HG03175 (cell line): ENCODE data around the gene C16orf92.
"Not testable (repeated sequence)": the region's sequence is repeated elsewhere in the genome, so short reads cannot be mapped to it uniquely, and the experiment has no call there.

ENCODE experiments used
- ATAC-seq: cut with Tn5 transposase; IDR thresholded peaks from one replicate; pipeline ENCODE4 v1.9.1; 2021; ENCODE audit warnings: mild to moderate bottlenecking, moderate library complexity; ENCODE audit not compliant: unreplicated experiment

C16orf92 gene

DNA sequence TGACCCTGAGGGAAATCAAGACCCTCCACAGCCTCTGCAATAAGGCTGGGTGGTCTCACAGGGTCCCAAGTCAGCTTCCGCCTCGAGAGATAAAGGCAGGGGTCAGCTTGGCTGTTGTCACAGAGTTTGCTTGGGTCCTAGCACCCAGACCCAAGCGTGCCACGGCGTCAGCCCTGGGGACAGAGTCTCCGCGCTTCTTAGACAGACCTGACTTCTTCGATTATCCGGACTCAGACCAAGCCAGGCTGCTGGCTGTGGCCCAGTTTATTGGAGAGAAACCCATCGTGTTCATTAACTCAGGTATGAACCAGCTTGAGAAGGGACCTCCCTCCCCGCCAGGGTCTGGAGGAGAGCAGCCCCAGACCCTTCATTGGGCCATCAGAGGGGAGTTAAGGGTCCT is 588 bp downstream of the C16orf92 start:
- no peak for ATAC-seq

GRCh38 chr16:30024451-30024850 is 1.5 kb downstream of the C16orf92 start:
- no peak for ATAC-seq

- no peak for ATAC-seq
These were observed 2.2 kb downstream of the C16orf92 start for GRCh38 chr16:30025156-30025555.

GRCh38 chr16:30025574-30025973 is 2.6 kb downstream of the C16orf92 start:
- no peak for ATAC-seq

DNA sequence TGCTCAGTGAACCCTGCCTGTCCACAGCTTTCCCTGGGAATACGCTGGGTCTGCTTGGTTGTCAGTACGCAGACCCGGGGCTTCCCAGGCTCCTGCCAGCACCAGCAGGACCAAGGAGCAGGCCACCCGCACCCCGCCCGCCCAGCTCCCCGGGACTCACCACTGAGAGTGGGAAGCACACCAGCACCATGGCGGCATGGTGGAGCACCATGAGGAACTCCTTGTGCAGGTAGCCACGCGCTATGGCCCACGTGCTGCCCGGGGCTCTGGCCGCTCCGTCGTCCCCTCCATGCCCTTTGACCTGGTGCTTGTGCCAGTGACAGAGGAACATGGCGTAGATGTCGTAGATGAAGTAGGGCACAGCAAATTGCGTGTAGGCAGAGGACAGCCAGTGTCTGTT is 3.5 kb downstream of the C16orf92 start:
- ATAC-seq: no peak

GRCh38 chr16:30027588-30028437 is 4.8 kb downstream of the C16orf92 start:
- no peak for ATAC-seq

GRCh38 chr16:30028438-30029076 is 5.6 kb downstream of the C16orf92 start:
- no peak for ATAC-seq

GRCh38 chr16:30030011-30030685 is 7.2 kb downstream of the C16orf92 start:
- no peak for ATAC-seq

DNA sequence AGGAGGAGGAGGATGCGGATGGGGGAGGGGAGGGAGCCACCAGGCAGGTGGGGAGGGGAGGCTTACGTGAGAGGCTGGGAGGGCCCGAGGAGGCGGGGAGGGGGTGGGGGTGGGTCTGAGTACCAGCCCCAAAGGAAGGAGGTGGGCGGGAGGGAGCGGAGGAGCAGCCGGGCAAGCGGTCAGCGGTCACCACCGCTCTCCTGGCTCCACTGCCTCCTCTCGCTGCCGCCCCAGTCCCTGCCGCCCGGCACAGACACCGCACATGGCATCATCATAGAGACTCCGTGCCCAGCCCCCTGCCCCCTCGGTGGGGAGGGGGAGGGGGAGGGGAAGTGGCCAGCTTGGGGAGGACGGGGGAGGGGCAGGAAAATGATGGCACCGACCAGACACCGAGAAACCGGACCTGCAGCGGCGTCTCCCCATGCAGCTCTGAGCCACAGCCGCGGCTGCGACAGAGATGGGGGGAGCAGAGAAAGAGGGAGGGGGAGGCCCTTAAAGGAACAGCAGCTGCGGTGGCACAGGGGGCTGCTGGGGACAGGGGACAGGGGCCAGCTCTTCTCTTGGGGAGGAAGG is 7.9 kb downstream of the C16orf92 start, which contains the start of gene TLCD3B:
TLCD3B (minus strand) TSS at position 431 of the 573 bp plus-strand sequence. CDS start 744 bp downstream, outside the sequence.
- ATAC-seq: no peak

DNA sequence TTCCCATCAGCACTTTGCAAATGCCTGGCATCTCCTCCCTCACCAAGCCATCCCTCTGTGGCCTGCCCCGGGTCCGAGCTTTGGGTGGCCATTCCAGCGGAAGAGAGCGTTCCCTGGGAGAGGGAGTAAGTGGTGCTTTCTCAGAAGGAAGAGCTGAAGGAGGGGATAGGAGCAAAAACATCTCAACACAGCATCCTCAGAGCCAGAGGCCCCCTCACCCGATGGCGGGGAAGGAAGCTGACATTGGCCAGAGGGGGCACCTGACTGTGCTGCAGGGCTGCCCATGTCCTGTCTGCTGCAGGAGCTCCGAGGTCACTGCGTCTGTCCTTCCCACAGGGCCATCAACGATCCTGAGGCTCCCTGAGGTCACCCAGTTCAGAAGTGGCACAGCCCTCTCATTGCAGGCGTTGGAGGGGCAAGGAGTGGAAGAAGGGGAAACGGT is 8.5 kb downstream of the C16orf92 start:
- ATAC-seq: no peak

- no peak for ATAC-seq
These were observed 9.3 kb downstream of the C16orf92 start for GRCh38 chr16:30032083-30032819.

- no peak for ATAC-seq
These were observed 10.3 kb downstream of the C16orf92 start for GRCh38 chr16:30033270-30033669.

DNA sequence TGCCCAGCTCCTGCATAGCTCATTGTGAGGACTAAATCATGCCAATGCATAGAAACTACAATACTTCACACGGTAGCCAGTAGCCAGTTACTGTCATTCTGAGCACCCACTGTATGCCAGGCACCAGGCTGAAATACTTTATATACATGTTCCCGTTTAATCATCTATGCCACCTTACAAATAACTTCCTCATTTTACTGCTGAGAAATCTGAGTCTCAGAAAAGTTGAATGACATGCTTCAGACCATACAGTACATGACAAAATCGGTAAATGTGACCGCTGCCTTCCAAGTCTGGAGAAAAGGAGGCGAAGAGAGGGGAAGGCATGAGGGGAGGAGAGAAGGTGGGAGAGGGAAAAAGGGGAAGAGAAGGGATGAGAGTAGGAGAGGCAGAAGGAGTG is 17.2 kb downstream of the C16orf92 start:
- ATAC-seq: no peak

- ATAC-seq: not testable (repeated sequence)
These were observed 17.7 kb downstream of the C16orf92 start for GRCh38 chr16:30040690-30041089.

GRCh38 chr16:30041841-30042240 is 18.8 kb downstream of the C16orf92 start:
- ATAC-seq: no peak

DNA sequence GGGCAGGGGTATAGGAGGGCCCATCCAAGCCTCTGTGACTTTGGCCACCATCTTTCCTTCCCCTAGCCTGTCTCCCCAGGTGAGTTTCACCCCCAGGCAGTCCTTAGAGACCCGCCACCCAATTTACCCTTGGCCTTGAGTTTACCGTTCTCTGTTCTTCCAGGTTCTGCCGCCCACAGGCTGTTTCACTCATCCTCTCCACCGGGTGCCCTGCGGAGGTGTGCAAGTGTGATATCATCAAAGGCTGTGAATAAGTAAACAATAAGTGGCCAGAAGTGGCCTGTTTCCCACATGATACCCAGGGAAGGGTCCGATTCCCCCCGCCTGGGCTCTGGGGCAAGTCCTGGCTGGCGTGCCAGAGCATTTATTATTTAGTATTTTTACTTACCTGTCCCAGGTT is 23.2 kb downstream of the C16orf92 start:
- no peak for ATAC-seq

DNA sequence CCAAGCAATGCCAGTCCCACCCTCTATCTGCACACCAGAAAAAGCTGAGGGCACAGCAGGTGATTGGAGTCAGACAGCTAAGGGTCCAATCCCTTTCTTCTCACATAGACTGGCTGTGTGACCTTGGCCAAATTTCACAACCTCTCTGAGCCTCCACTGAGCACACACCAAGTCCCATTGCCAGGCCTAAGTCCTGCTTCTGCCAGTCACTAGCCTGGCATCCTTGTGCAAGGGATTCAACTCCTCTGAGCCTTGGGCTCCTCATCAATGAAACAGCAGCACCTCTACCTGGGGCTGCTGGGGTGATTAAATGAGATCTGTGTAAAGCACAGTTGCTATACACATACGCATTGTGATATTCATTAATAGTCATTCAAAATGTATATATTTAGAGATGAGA is 23.6 kb downstream of the C16orf92 start:
- ATAC-seq: no peak

DNA sequence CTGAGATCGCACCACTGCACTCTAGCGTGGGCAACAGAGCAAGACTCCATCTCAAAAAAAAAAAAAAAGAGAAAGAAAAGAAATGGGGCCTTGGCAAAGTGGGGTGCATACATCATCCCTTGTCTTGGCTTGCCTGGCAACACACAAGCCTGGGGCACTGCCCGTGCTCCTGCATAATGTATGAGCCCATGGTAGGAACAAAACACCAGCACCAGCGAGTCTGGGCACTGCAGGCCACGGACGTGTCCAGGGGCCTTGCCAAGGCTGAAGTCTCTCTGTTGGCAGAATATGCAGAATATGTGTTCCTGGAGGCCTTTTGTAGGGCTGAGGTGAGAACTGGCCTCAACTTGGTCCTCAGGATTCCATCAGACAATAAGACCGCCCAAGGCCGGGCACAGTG is 26.9 kb downstream of the C16orf92 start:
- no peak for ATAC-seq

DNA sequence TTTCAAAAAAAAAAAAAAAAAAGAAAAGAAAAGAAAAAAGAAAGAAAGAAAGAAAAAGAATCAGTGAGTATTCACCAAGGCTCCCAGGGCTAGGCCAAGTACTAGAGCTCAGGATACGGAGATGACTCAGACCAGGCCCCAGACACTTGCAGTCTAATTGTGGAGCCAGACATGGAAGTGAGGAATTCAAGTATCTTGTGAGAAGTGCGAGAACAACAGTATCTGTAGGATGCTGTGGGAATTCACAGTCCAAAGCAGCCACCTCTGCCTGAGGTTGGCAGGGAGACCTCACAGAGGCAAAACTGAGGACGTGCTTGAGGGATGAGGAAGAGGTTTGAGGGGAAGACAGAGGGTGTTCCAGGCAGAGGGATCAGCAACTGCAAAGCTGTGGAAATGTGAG is 28.5 kb downstream of the C16orf92 start:
- no peak for ATAC-seq

DNA sequence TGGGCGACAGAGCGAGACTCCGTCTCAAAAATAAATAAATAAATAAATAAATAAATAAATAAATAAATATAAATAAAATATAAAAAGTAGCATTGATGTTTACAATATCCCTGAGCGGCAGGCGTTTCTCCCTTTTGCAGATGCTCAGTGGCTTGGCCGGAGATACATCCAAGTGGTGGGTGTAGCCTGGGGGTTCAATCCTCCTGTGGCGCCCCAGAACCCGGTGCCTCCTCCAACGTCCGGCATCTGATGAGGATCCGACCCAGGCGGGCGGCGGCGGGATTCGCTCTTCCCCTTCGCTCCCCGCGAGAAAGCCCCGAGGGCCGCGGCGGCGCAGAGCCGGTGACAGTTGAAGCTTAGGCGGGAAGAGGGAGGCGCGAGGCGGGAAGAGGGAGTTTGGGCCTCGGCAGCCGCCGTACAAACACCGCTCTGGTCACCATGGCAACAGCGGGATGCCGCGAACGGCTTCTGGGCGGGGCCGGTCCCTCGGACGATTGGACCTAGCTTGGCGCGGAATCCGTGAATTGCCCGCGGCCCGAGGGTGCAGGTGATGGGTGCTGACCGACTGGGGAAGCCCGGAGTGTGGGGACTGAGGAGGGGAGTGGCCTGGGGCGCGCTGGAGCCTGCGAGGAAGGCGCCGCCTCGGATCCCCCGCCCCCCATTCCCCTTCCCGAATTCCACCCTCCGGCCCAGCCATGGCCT is 29.8 kb downstream of the C16orf92 start:
- peak; percentile 74 for ATAC-seq
